HEK293 (cell line): ENCODE measurements around the gene THY1.

Source experiments
- CTCF ChIA-PET: fragments of 350-600 bp; formaldehyde crosslinking; extraction: SDS; loops from one replicate; lab custom pipeline; 2021; ENCODE audit warnings: antibody characterized with exemption; lab: Yijun Ruan, JAX
- POLR2A ChIA-PET: fragments of 300-600 bp; formaldehyde crosslinking; extraction: SDS; loops from one replicate; lab custom pipeline; 2020; ENCODE audit warnings: antibody characterized with exemption, inconsistent platforms; lab: Yijun Ruan, JAX
- H3K27ac ChIP-seq: fragments of 200-500 bp; sonication (Bioruptor generic); 2 replicates; pipeline ENCODE4 v1.5.1; 2014; ENCODE audit warnings: low read depth, low read length, control low read depth, inconsistent platforms; ENCODE audit errors: extremely low read depth
- H3K36me3 ChIP-seq, 2 experiments: fragments of 200-500 bp in 1 of 2; sonication (Bioruptor generic) in 1 of 2; 1 replicate in 1 of 2; 2 replicates in 1 of 2; pipeline ENCODE4 v1.5.1; 2014 to 2017; ENCODE audit warnings: inconsistent platforms in 2 of 2, low read length in 2 of 2; ENCODE audit not compliant: control insufficient read depth in 2 of 2, insufficient read depth in 1 of 2
- H3K4me1 ChIP-seq: fragments of 200-500 bp; sonication (Bioruptor generic); 2 replicates; pipeline ENCODE4 v1.5.1; 2014; ENCODE audit warnings: mild to moderate bottlenecking, low read length, inconsistent platforms; ENCODE audit not compliant: control insufficient read depth, insufficient read depth
- H3K4me3 ChIP-seq: 2 replicates; pipeline ENCODE4 v1.5.1; 2011; ENCODE audit warnings: low read depth, mild to moderate bottlenecking, control low read depth, low read length, moderate library complexity
- H3K9me3 ChIP-seq: fragments of 200-500 bp; sonication (Bioruptor generic); 2 replicates; pipeline ENCODE4 v1.5.1; 2014; ENCODE audit warnings: low read depth, low read length, inconsistent platforms; ENCODE audit not compliant: control insufficient read depth, insufficient read depth
- EGR2 ChIP-seq: fragments of 450-650 bp; formaldehyde crosslinking; IDR thresholded peaks from 2 replicates; pipeline ENCODE4 v1.5.1; 2016; ENCODE audit warnings: low read depth, missing biosample characterization, missing genetic modification characterization
- ELK4 ChIP-seq: IDR thresholded peaks from 2 replicates; pipeline ENCODE4 v1.6.1; 2011; ENCODE audit warnings: mild to moderate bottlenecking, low read depth, low read length, borderline replicate concordance
- FEZF1 ChIP-seq: fragments of 450-650 bp; formaldehyde crosslinking; IDR thresholded peaks from 2 replicates; pipeline ENCODE4 v1.5.1; 2016; ENCODE audit warnings: missing biosample characterization, missing genetic modification characterization
- KLF8 ChIP-seq: fragments of 450-650 bp; formaldehyde crosslinking; IDR thresholded peaks from 2 replicates; pipeline ENCODE4 v1.5.1; 2016; ENCODE audit warnings: missing biosample characterization, missing genetic modification characterization
- MEIS1 ChIP-seq: sonication (generic); formaldehyde crosslinking; IDR thresholded peaks from 2 replicates; pipeline ENCODE4 v1.8.1; 2022; ENCODE audit warnings: missing genetic modification reagents, mild to moderate bottlenecking, borderline replicate concordance
- SP2 ChIP-seq: fragments of 450-650 bp; formaldehyde crosslinking; IDR thresholded peaks from 2 replicates; pipeline ENCODE4 v1.5.1; 2016; ENCODE audit warnings: missing biosample characterization, missing genetic modification characterization
- ZBTB48 ChIP-seq: fragments of 450-650 bp; formaldehyde crosslinking; IDR thresholded peaks from 2 replicates; pipeline ENCODE4 v1.5.1; 2016; ENCODE audit warnings: missing biosample characterization, missing genetic modification characterization
- ZBTB7A ChIP-seq: fragments of 450-650 bp; formaldehyde crosslinking; IDR thresholded peaks from 2 replicates; pipeline ENCODE4 v1.5.1; 2016; ENCODE audit warnings: low read depth, missing biosample characterization, missing genetic modification characterization
- ZNF23 ChIP-seq: fragments of 450-650 bp; formaldehyde crosslinking; IDR thresholded peaks from 2 replicates; pipeline ENCODE4 v1.5.1; 2016; ENCODE audit warnings: missing biosample characterization, missing genetic modification characterization, borderline replicate concordance
- ZNF24 ChIP-seq: fragments of 450-650 bp; formaldehyde crosslinking; IDR thresholded peaks from 2 replicates; pipeline ENCODE4 v1.5.1; 2016; ENCODE audit warnings: missing biosample characterization, missing genetic modification characterization
- ZNF555 ChIP-seq: fragments of 450-650 bp; formaldehyde crosslinking; conservative IDR thresholded peaks from 2 replicates; pipeline ENCODE4 v1.5.1; 2017; ENCODE audit warnings: missing biosample characterization, mild to moderate bottlenecking, missing genetic modification characterization, inconsistent platforms
- ZNF561 ChIP-seq: fragments of 450-650 bp; IDR thresholded peaks from 2 replicates; pipeline ENCODE4 v1.5.1; 2018; ENCODE audit warnings: missing biosample characterization, missing genetic modification characterization, borderline replicate concordance
- ZNF624 ChIP-seq: fragments of 450-650 bp; formaldehyde crosslinking; IDR thresholded peaks from 2 replicates; pipeline ENCODE4 v1.5.1; 2017; ENCODE audit warnings: missing biosample characterization, missing genetic modification characterization
- ZNF639 ChIP-seq: fragments of 450-650 bp; formaldehyde crosslinking; IDR thresholded peaks from 2 replicates; pipeline ENCODE4 v1.5.1; 2016; ENCODE audit warnings: missing biosample characterization, missing genetic modification characterization
- ZNF707 ChIP-seq: fragments of 450-650 bp; formaldehyde crosslinking; IDR thresholded peaks from 2 replicates; pipeline ENCODE4 v1.5.1; 2016; ENCODE audit warnings: missing biosample characterization, missing genetic modification characterization
- ZNF791 ChIP-seq: fragments of 450-650 bp; formaldehyde crosslinking; IDR thresholded peaks from 2 replicates; pipeline ENCODE4 v1.5.1; 2016; ENCODE audit warnings: missing biosample characterization, missing genetic modification characterization
- ZSCAN4 ChIP-seq: fragments of 450-650 bp; formaldehyde crosslinking; IDR thresholded peaks from 2 replicates; pipeline ENCODE4 v1.5.1; 2017; ENCODE audit warnings: missing biosample characterization, missing genetic modification characterization
- TF ChIP-seq, protein P1 (sequence below): fragments of 450-650 bp; formaldehyde crosslinking; IDR thresholded peaks from 2 replicates; pipeline ENCODE4 v1.5.0; 2017; ENCODE audit warnings: missing biosample characterization, missing genetic modification characterization, borderline replicate concordance
- TF ChIP-seq, protein P2 (sequence below): fragments of 450-650 bp; formaldehyde crosslinking; IDR thresholded peaks from 2 replicates; pipeline ENCODE4 v1.5.1; 2016; ENCODE audit warnings: missing biosample characterization, missing genetic modification characterization
- TF ChIP-seq, protein P3 (sequence below): fragments of 450-650 bp; formaldehyde crosslinking; IDR thresholded peaks from 2 replicates; pipeline ENCODE4 v1.5.1; 2016; ENCODE audit warnings: missing biosample characterization, missing genetic modification characterization, borderline replicate concordance
- TF ChIP-seq, protein P4 (sequence below): fragments of 450-650 bp; formaldehyde crosslinking; IDR thresholded peaks from 2 replicates; pipeline ENCODE4 v1.5.1; 2017; ENCODE audit warnings: missing biosample characterization, missing genetic modification characterization
- TF ChIP-seq, protein P5 (sequence below): sonication (generic); formaldehyde crosslinking; IDR thresholded peaks from 2 replicates; pipeline ENCODE4 v1.8.1; 2022; ENCODE audit warnings: mild to moderate bottlenecking, moderate library complexity, missing genetic modification reagents

The THY1 gene

GRCh38 chr11:119391275-119391674 is 31.7 kb downstream of the THY1 start:
- Histone ChIP-seq H3K4me3 (no peak overlapping the region), H3K36me3 (no peaks in the 10 kb centered on the region), H3K4me1 (no peaks in the 10 kb centered on the region), H3K27ac (no peak overlapping the region), H3K9me3 (no peaks in the 10 kb centered on the region)
- ChIA-PET POLR2A (no interaction called here), CTCF (interaction anchor here (0.6 to 1.7 kb wide), 4 partner anchors 10 to 17 kb away, joined by 3 to 5 read pairs (median 3); partner anchors contain the start of gene USP2)
- TF ChIP-seq ZNF23 (no peak), SP2 (tag by site-specific recombination) (no peak), ZNF555 (no peak), FEZF1 (no peak), ZBTB48 (tag by site-specific recombination) (no peak), ZNF561 (tag by site-specific recombination) (no peak), ZBTB7A (tag by site-specific recombination) (no peak), MEIS1 (CRISPR knock-in tag) (no peak), ZNF707 (tag by site-specific recombination) (no peak), ELK4 (no peak), ZNF639 (tag by site-specific recombination) (no peak), ZSCAN4 (tag by site-specific recombination) (no peak), ZNF24 (tag by site-specific recombination) (no peak), KLF8 (tag by site-specific recombination) (no peak)
- TF ChIP-seq, protein P1, sequence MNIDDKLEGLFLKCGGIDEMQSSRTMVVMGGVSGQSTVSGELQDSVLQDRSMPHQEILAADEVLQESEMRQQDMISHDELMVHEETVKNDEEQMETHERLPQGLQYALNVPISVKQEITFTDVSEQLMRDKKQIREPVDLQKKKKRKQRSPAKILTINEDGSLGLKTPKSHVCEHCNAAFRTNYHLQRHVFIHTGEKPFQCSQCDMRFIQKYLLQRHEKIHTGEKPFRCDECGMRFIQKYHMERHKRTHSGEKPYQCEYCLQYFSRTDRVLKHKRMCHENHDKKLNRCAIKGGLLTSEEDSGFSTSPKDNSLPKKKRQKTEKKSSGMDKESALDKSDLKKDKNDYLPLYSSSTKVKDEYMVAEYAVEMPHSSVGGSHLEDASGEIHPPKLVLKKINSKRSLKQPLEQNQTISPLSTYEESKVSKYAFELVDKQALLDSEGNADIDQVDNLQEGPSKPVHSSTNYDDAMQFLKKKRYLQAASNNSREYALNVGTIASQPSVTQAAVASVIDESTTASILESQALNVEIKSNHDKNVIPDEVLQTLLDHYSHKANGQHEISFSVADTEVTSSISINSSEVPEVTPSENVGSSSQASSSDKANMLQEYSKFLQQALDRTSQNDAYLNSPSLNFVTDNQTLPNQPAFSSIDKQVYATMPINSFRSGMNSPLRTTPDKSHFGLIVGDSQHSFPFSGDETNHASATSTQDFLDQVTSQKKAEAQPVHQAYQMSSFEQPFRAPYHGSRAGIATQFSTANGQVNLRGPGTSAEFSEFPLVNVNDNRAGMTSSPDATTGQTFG (tag by site-specific recombination): no peak
- TF ChIP-seq, protein P2, sequence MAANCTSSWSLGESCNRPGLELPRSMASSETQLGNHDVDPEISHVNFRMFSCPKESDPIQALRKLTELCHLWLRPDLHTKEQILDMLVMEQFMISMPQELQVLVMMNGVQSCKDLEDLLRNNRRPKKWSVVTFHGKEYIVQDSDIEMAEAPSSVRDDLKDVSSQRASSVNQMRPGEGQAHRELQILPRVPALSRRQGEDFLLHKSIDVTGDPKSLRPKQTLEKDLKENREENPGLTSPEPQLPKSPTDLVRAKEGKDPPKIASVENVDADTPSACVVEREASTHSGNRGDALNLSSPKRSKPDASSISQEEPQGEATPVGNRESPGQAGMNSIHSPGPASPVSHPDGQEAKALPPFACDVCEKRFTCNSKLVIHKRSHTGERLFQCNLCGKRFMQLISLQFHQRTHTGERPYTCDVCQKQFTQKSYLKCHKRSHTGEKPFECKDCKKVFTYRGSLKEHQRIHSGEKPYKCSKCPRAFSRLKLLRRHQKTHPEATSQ (tag by site-specific recombination): no peak

- POLR2A ChIA-PET: no interaction called here
- Histone ChIP-seq H3K36me3 (no peaks in the 10 kb centered on the region), H3K4me1 (no peaks in the 10 kb centered on the region), H3K27ac (no peak overlapping the region), H3K4me3 (no peak overlapping the region), H3K9me3 (no peaks in the 10 kb centered on the region)
- CTCF ChIA-PET: interaction anchor here (1.0 to 1.7 kb wide), 3 partner anchors 13 to 85 kb away, joined by 3 to 6 read pairs (median 3); no protein-coding TSS in a partner anchor
- TF ChIP-seq EGR2 (tag by site-specific recombination) (no peak), ZNF624 (tag by site-specific recombination) (no peak), ZNF791 (tag by site-specific recombination) (no peak), FEZF1 (no peak)
- TF ChIP-seq, protein P3, sequence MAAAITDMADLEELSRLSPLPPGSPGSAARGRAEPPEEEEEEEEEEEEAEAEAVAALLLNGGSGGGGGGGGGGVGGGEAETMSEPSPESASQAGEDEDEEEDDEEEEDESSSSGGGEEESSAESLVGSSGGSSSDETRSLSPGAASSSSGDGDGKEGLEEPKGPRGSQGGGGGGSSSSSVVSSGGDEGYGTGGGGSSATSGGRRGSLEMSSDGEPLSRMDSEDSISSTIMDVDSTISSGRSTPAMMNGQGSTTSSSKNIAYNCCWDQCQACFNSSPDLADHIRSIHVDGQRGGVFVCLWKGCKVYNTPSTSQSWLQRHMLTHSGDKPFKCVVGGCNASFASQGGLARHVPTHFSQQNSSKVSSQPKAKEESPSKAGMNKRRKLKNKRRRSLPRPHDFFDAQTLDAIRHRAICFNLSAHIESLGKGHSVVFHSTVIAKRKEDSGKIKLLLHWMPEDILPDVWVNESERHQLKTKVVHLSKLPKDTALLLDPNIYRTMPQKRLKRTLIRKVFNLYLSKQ: no peak
- TF ChIP-seq, protein P4, sequence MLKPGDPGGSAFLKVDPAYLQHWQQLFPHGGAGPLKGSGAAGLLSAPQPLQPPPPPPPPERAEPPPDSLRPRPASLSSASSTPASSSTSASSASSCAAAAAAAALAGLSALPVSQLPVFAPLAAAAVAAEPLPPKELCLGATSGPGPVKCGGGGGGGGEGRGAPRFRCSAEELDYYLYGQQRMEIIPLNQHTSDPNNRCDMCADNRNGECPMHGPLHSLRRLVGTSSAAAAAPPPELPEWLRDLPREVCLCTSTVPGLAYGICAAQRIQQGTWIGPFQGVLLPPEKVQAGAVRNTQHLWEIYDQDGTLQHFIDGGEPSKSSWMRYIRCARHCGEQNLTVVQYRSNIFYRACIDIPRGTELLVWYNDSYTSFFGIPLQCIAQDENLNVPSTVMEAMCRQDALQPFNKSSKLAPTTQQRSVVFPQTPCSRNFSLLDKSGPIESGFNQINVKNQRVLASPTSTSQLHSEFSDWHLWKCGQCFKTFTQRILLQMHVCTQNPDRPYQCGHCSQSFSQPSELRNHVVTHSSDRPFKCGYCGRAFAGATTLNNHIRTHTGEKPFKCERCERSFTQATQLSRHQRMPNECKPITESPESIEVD (tag by site-specific recombination): no peak
- TF ChIP-seq, protein P5, sequence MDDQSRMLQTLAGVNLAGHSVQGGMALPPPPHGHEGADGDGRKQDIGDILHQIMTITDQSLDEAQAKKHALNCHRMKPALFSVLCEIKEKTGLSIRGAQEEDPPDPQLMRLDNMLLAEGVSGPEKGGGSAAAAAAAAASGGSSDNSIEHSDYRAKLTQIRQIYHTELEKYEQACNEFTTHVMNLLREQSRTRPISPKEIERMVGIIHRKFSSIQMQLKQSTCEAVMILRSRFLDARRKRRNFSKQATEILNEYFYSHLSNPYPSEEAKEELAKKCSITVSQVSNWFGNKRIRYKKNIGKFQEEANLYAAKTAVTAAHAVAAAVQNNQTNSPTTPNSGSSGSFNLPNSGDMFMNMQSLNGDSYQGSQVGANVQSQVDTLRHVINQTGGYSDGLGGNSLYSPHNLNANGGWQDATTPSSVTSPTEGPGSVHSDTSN (CRISPR knock-in tag): no peak
Measured at GRCh38 chr11:119389611-119390254, 33.2 kb downstream of the THY1 start.
